ENCODE data around the gene EXOC2.
A peak's percentile ranks its signal among the peaks of the same experiment; 100 is the strongest.

The EXOC2 gene

GRCh38 chr6:496649-497048, 196.3 kb downstream of the EXOC2 start:
- DNase-seq (ENCODE audit: low read depth in 3 of 3) = no peak

- no peak for DNase-seq (ENCODE audit: low read depth in 3 of 3)
Observed at GRCh38 chr6:494394-494793, 198.5 kb downstream of the EXOC2 start.

GRCh38 chr6:493840-494239, 199.1 kb downstream of the EXOC2 start:
- DNase-seq (ENCODE audit: low read depth in 3 of 3) = no peak

- DNase-seq (ENCODE audit: low read depth in 3 of 3) = no peak
Observed at GRCh38 chr6:492816-493414, 200.0 kb downstream of the EXOC2 start.

- no peak for DNase-seq (ENCODE audit: low read depth in 3 of 3)
Observed at GRCh38 chr6:492178-492577, 200.8 kb downstream of the EXOC2 start.

DNA sequence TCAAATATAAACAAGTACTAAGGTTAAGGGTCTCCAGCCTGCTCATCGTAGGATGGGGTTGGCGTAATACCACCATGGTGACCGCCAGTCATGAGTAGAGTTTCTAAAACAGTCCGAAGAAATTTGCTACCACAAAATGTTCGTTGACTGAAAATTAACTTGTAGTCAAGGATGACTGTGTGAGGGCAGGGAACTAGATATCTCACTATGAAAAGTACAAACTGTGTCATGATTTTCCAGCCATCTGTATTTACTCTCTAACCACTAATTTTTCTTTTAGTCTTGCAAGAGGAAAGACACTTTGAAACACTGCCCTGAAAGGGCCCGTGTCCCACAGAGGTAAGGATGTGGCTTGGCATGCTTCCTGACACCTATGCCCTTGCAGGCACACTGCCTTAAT, 201.7 kb downstream of the EXOC2 start:
- no peak for DNase-seq (ENCODE audit: low read depth in 3 of 3)

DNA sequence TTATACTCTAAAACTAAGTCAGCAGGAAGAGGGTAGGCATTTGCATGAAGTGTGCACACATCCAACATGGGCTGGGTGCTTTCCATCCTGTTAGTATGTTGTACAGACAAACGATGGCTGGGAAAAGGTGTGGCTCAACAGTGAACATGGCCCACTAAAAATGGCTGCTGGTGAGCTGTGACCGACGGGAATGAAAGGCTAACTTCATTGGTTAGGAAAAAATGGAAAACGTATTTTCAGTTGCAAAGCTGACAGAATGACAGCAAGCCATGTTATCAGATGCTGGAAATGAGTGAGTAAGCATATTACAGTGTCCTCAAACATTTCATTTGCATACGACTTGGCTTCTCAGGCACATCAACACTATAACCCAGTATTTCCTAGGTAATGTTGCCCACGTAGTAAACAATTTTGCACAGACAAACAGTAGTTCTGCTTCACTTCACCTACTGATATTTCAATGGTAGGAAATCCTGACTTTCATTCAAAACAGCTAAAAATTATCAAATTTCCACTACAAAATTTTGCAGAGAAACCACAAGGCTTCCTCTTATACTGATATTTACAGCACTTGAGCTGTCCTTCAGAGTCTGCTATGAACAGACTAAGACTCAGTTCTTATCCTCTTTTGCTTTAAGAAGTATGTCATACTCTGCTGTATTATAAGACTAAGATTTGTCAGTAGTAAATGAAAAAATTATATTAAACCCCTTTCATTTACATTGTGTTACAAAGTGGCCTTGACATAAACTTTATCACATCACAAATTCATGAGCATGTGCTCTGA, 202.5 kb downstream of the EXOC2 start:
- DNase-seq (ENCODE audit: low read depth in 3 of 3) = no peak

- no peak for DNase-seq (ENCODE audit: low read depth in 3 of 3)
Observed at GRCh38 chr6:489762-490161, 203.2 kb downstream of the EXOC2 start.

DNA sequence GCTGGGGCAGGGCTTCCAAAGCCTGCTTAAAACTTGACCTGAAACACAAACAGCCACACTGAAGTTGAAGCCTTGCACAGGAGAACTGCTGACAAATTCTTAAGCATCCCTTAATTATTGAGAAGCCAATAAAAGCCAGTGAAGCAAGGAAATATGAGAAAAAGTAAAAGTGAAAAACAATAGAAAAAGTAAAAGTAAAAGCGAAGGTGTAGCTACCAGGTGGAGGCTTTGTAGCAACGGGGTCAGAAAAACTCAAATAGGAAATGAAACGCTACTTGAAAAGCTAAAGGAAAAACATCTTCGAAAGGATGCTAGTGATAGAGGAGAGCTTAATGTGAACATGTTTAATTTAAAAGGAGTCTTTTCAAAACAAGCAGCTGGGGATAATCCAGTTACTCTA, 203.9 kb downstream of the EXOC2 start:
- DNase-seq (ENCODE audit: low read depth in 3 of 3) = no peak

DNA sequence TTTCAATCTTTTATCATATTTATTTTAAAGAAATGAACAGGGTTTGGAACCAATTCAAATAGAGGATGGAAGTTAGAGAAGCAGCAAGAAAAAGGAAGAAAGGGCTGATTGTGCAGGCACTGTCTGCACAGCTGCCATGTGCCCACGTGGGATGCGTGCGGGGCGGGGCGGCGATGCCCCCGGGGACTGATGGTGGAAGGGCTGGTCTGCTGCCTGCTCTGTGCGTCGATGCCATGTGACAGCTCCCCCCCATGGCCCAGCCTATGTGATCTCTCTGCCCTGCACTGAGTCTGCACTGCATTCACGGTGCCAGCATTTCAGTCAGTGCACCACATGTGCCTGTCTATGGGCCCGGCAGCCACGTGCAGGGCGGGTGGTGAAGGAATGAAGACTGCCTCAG, 205.0 kb downstream of the EXOC2 start:
- no peak for DNase-seq (ENCODE audit: low read depth in 3 of 3)

DNA sequence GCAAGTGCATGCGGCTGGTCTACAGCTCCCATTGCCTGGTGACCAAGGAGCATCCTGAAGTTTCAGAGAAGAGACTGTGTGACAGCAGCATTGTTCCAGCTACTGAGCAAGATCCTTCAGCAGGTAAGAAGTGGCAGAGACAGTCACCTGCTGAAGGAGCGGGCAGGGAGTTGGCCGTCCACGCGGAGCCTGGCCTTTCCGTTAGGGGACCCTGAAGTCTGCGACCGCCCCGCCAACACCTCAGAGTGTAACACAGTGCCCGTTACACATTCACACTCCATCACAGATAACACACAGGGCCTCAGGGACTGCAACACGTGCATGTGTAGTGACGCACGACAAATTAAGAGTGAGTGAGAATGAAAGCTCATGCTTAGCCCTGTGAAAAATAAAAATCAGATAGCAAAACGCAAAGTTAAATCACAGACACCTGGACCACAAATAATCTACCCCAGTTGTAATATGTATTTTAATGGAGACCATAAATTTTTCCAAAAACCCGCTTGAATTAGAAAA, 207.2 kb downstream of the EXOC2 start:
- no peak for DNase-seq (ENCODE audit: low read depth in 3 of 3)

GRCh38 chr6:484746-485145, 208.2 kb downstream of the EXOC2 start:
- DNase-seq (ENCODE audit: low read depth in 3 of 3) = no peak

GRCh38 chr6:484086-484745, 208.7 kb downstream of the EXOC2 start:
- DNase-seq (ENCODE audit: low read depth in 3 of 3) = no peak

DNA sequence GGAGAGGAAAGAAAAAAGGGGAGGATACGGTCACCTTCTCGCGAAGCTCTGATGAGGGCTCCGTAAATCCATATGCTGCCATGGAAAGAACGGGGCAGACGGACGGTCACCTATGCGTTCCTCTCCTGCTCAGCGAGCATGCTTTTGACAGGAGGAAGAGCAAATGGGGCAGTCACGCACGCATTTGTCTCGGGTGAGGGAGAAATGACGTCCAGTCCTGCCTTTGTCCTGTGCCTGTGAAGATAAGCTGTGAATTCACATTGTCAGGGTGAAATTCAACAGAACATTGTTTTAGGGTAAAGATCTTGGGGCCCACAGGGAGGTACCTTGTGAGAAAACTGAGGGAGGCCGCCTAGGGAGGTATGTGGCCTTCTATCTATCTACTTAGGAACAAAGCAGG, 217.6 kb downstream of the EXOC2 start:
- DNase-seq (ENCODE audit: low read depth in 3 of 3) = no peak

- DNase-seq (ENCODE audit: low read depth in 3 of 3) = peak; percentile 51 to 69 (median 55)
Observed at GRCh38 chr6:474453-475185, 218.3 kb downstream of the EXOC2 start.

DNA sequence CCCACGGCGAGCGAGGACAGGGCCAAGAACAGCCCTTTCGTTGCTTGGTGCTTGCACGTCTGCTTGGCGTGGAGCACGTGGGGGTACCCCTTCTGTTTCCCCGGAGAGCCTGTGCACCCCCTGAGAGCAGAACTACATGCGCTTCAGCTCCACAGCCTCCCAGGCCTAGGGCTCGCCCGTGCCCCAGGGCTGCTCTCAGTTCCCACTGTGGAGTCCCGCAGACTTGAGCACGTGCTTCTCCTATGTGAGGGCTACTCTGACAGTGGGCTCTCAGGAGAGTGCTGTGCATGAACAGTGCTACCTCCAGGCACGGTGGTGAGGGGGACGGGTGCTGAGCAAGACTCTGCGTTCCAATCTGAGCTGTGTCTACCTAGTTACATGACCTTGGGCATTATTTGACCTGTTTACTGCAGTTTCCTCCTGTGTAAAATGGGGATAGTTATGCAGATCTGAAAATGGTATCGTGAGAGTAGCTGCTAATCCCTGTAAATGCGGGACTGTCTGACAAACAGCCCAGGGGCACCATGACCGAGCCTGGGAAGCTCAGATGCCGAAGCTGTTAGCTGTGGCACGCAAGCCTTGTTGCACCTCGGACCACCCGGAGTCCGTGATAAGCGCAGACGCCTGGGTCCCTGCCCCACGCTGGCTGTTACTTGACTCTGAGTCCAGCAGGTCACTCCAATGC, 219.0 kb downstream of the EXOC2 start:
- no peak for DNase-seq (ENCODE audit: low read depth in 3 of 3)

GRCh38 chr6:473356-473755, 219.6 kb downstream of the EXOC2 start:
- DNase-seq (ENCODE audit: low read depth in 3 of 3) = no peak

DNA sequence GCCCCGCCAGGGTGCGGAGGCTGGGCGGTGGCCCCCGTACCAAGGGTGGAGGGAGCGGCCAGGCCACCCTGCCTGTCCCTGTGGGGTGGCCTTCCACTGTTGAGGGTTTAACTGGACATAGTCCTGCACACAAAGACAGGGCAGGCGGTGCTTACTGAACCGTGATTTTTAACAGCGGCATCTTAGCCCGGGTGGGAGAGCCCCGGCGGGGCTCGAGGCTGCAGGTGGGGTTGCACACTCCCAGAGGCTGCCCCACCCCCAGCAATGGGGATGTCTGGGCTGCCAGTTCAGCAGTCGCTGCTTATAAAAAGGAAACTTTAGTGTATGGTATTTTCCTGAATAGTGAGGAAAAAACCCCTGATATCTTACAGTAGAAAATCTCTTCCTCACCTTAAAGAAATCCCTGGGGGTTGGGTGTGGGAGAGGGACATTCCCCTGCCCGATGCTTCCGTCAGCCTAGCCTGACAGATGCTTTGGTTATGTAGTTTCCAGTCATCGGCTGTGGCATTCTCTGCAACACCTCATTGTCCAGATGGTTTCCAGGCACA, 222.0 kb downstream of the EXOC2 start:
- DNase-seq (ENCODE audit: low read depth in 3 of 3) = no peak

- no peak for DNase-seq (ENCODE audit: low read depth in 3 of 3)
Observed at GRCh38 chr6:470051-470900, 222.7 kb downstream of the EXOC2 start.

DNA sequence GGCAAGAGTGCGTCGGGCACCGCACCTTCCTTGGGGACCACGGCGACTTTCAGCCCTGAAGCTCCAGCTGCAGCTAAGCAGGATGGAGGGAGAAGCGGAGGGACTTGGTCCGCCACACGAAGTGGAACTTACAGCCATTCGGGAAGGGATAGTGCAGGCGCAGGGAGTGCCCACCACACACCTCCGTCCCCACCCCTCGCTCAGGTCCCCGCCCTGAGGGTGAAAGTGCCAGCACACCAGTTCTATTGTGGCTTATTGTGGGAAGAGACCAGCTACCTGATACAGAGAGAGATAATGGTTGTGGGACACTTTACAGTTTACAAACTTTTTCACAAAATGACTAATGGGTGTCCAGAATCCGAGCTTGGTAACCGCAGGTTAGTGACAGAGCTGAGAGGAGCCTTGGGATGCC, 225.3 kb downstream of the EXOC2 start:
- no peak for DNase-seq (ENCODE audit: low read depth in 3 of 3)

All from stimulated activated CD4-positive, alpha-beta T cell treated with anti-CD3 and anti-CD28 coated beads, TNF-alpha, amount 100 ng/mL, for 4 hours (primary cell).